IPS-11a (cell line): Measurements from ENCODE around the gene CDK11B.
A peak's percentile ranks its signal among the peaks of the same experiment; 100 is the strongest.

Source experiments
- H3K4me3 ChIP-seq: one replicate; pipeline ENCODE4 v1.5.1; 2013; ENCODE audit warnings: low read depth, low read length, control low read depth

CDK11B gene

GRCh38 chr1:1617516-1617915 lies 41.3 kb downstream of the CDK11B start:
- no peak overlapping the region for H3K4me3 ChIP-seq

DNA sequence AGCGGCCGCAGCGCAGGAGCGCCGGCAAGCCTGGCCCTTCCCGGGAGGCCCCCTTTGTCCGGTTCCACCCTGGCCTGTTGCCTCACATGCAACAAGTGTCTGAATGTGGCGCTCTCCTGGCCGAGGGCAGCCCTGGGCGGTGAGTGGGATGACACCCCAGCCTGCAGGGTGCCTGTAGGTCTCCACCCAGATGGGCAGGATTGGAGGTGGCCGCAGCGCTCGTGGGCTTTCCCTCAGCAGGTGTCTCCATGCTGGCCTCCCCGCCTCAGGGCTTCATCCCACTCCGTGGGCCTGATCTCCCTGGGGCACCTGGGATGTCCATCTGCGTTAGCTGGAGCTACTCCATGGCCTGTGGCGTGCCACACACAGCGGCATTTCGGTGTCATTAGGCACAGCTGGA lies 42.0 kb downstream of the CDK11B start:
- no peak overlapping the region for H3K4me3 ChIP-seq

- peak overlapping the region; percentile 88 for H3K4me3 ChIP-seq
Measured at GRCh38 chr1:1616045-1616790, 42.6 kb downstream of the CDK11B start.

DNA sequence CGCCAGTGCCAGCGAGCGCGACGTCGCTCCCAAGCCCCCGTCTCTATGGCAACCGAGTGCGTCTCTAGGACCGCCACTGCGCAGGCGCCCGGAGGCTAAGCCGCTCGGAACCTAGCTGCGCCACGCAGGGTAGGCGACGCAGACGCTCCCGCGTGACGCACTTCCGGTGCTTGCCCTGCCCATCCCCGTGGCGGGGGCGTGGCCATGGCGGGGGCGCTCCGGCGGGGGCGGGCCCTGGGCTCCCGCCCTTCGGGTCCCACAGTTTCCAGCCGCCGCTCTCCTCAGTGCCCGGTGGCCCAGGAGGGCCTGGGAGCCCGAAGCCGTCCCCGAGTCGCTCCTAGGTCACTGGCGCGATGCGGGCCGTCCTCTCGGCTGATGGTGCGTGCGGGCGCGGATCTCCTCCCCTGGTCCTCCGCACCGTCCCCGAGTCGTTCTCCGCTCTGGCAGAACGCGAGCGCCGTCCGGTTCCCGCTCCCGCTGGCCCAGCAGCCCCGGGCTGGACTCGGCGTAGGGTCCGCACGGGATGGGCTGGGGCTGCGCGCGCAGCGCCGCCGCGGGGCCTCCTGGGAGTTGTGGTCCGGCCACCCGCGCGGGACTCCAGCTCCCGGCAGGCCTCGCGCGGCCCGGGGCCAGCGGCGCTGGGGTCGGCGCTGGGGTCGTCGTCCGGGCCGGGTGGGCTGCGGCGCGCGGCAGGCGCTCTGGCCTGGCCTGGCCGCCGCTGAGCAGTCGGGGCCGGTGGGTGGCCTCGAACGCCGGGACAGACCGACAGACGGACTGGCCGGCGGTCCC lies 43.4 kb downstream of the CDK11B start, which contains the start of gene MIB2:
Gene MIB2 (plus strand): TSS at position 245 of the 789 bp plus-strand sequence. CDS start 7,953 bp downstream, outside the sequence.
- peak within 1 kb of the TSS; percentile 88 for H3K4me3 ChIP-seq

- H3K4me3 ChIP-seq = peak overlapping the region; percentile 88
Measured at GRCh38 chr1:1614954-1615255, 43.9 kb downstream of the CDK11B start.

GRCh38 chr1:1614204-1614953 lies 44.4 kb downstream of the CDK11B start:
- peak overlapping the region; percentile 88 for H3K4me3 ChIP-seq

DNA sequence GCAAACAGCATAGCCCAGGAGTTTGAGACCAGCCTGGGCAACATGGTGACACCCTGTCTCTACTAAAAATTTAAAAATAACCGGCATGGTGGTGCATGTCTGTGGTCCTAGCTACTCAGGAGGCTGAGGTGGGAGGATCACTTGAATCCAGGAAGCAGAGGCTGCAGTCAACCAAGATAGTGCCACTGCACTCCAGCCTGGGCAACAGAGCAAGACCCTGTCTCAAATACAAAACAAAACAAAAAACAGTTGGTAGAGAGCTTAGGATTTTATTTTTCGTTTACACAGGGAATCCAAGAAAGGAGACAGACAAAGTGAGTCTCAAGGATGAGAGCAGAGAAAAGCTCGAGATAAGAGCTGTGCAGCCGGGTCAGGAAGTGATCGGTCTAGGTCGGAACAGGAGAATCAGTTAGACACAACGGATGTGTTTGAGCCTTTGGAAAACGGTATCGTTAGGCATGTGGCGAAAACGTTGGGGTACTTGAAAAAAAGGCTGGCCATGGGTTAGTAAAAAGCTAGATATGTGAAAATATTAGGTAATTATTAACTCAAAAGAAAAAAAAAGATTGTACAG lies 45.2 kb downstream of the CDK11B start:
- H3K4me3 ChIP-seq = no peak overlapping the region

DNA sequence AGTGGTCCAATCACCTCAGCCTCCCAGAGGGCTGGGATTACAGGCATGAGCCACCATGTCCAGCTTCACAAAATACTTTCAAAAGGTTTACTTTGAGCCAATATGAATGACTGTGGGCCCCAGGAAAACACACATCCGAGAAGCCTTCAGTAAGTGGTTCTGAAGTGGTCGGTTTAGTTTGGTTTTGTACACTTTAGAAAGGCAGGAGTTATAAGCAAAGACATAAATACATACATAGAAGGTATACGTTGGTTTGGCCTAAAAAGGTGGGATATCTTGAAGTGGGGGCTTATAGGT lies 46.8 kb downstream of the CDK11B start:
- H3K4me3 ChIP-seq = no peak overlapping the region

- no peak overlapping the region for H3K4me3 ChIP-seq
Measured at GRCh38 chr1:1610796-1611195, 48.0 kb downstream of the CDK11B start.

DNA sequence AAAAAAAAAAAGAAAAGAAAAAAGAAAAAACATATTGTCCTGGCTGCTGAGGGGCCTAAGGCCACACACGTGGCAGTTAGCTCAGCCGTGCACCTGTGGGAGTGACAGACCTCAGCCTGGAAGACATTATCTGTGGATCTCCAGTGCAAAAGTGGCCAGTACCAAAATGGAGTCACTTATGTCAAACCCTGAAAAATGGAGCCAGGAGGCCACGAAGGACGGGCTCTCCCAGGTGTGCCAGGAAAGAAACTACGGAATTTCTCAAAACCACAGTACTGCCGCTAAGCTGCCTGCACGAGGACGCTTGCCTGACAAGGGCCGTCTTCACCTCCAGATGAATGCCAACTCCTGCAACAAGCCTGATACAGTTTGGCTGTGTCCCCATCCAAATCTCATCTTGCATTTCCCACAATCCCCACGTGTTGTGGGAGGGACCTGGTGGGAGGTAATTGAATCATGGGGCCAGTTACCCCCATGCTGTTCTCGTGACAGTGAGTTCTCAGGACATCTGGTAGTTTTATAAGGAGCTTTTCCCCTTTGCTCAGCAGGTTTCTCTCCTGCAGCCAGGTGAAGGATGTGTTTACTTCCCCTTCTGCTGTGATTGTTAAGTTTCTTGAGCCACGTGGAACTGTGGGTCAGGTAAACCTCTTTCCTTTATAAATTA lies 48.9 kb downstream of the CDK11B start:
- H3K4me3 ChIP-seq = no peak overlapping the region

- H3K4me3 ChIP-seq = no peak overlapping the region
Measured at GRCh38 chr1:1606232-1606631, 52.6 kb downstream of the CDK11B start.

GRCh38 chr1:1605724-1606123 lies 53.1 kb downstream of the CDK11B start:
- no peak overlapping the region for H3K4me3 ChIP-seq

DNA sequence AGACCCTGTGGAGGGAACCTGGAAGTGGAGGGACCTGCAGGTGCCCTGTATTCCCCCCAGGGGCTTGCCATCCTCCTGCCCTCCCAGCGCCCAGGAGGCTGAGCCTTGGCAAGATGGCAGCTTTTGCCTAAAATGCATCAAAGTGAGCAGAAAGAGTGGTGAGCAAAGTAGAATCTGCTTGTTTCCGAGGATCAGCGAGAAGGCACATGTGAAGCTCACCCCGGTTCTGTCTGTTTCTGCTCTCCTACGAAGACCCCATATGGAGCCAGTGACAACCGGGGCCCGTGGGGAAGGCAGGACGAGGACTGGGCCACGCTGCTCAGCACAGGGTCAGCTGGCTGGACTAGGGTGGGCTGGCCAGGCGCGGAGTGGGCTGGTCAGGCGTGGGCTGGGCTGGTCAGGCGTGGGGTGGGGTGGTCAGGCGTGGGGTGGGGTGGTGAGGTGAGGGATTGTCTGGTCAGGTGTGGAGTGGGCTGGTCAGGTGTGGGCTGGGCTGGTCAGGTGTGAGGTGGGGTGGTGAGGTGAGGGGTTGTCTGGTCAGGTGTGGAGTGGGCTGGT lies 53.7 kb downstream of the CDK11B start:
- H3K4me3 ChIP-seq = no peak overlapping the region

DNA sequence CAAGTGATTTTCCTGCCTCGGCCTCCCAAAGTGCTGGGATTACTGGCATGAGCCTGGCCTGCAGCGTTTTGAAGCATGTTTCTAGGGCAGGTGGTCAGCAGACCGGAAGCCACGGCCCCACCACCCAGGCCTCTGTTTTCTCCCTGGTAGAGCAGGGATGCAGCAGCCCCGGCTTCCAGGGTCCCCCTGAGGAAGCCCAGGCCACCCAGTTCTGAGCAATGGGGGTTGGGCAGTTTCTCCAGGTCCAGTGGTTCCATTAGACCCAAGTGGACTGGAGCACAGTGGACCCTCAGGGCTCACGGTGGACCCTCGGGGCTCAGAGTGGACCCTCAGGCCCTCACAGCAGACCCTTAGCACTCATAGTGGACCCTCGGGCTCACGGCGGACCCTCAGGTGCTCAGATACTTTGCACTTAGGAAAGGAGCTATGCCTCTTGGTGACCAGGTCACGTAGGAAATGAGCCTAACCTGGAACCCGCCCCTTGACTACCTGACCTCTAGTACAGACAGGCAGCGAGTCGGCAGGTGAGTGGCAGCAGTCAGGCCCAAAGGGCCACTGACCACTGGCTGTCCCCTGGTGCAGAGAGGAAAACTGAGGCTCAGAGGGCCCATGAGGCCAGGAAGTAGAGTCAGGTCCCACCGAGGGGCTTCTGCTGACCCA lies 54.3 kb downstream of the CDK11B start:
- H3K4me3 ChIP-seq = no peak overlapping the region

GRCh38 chr1:1603671-1604373 lies 55.0 kb downstream of the CDK11B start:
- no peak overlapping the region for H3K4me3 ChIP-seq

DNA sequence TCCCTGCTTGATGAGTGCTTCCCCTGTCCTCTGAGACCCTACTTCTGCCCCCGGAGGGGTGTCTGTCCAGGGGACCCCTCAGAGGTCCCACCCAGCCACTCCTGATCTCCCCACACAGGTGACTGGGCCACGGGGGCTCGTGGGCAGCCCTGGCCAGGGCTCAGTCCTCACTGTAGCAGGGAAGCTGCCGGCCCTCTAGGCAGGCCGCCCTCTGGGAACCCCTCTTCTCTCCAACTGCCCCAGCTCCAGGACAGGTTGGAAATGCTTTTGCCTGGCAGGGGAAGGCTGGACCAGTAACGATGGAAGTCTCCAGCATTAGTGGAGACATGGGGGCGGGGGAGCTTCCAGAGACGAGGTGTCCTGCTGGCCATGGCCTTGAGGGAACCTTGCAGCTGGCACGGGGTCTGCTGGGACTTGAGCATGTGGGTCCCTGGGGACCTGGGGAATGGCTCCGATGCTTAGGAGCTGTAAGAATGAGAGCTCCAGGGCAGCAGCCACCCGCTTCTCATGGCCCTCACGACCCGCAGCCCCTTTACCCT lies 55.8 kb downstream of the CDK11B start:
- no peak overlapping the region for H3K4me3 ChIP-seq

GRCh38 chr1:1602304-1602967 lies 56.4 kb downstream of the CDK11B start:
- H3K4me3 ChIP-seq = no peak overlapping the region

DNA sequence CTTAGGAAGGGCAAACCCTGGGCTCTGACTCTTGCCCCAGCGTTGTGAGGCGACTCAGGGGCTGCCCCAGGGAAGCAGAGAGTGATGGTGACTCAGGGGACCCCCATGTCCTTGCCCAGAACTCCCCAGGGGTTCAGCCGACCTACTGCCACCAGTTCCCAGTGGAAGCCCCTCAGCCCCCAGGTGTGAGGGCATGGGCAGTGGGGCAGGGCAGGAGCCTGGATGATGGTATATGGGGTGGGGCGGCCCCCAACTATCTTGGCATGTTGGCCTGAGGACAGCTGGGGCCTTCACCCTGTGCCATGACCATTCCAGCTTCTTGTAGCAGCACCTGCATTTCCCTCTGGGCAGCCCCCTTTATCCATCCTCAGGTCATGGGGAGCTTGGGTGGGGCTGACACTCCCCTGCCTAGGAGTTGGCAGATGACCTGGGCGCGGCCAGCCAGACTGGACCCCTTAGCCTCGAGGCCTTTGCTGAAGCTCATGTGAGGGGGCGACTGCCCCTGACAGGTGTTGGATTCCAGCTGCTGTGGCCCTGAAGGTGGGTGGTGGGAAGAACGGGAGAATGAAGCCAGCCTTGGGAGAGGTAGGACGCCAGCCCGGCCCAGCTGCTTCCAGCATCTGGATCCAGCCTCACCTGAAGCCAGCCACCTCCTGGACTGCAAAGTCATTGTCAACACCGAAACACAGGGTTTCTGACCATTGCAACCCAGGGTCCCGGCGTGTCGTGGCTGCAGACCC lies 57.1 kb downstream of the CDK11B start:
- H3K4me3 ChIP-seq = no peak overlapping the region
